Measurements from ENCODE around the gene RNF152.

The RNF152 gene

GRCh38 chr18:61893971-61894750 lies 1.4 kb upstream of the RNF152 start:
- no peak for DNase-seq

GRCh38 chr18:61893309-61893970 lies 633 bp upstream of the RNF152 start:
- no peak for DNase-seq

- no peak for DNase-seq
Observed at GRCh38 chr18:61891894-61892293, 913 bp downstream of the RNF152 start.

GRCh38 chr18:61891271-61891670 lies 1.5 kb downstream of the RNF152 start:
- no peak for DNase-seq

GRCh38 chr18:61890344-61890743 lies 2.5 kb downstream of the RNF152 start:
- DNase-seq, result no peak

- DNase-seq, result no peak
Observed at GRCh38 chr18:61889541-61889940, 3.3 kb downstream of the RNF152 start.

- no peak for DNase-seq
Observed at GRCh38 chr18:61888622-61889021, 4.2 kb downstream of the RNF152 start.

- DNase-seq, result no peak
Observed at GRCh38 chr18:61887838-61888237, 5.0 kb downstream of the RNF152 start.

GRCh38 chr18:61883547-61883946 lies 9.3 kb downstream of the RNF152 start:
- DNase-seq, result no peak

GRCh38 chr18:61882296-61883004 lies 10.4 kb downstream of the RNF152 start:
- DNase-seq, result no peak

GRCh38 chr18:61876899-61877298 lies 15.9 kb downstream of the RNF152 start:
- no peak for DNase-seq

GRCh38 chr18:61870151-61870550 lies 22.7 kb downstream of the RNF152 start:
- DNase-seq, result no peak

GRCh38 chr18:61869636-61870035 lies 23.2 kb downstream of the RNF152 start:
- DNase-seq, result no peak

- DNase-seq, result no peak
Observed at GRCh38 chr18:61865466-61866175, 27.2 kb downstream of the RNF152 start.

- DNase-seq, result no peak
Observed at GRCh38 chr18:61861372-61861771, 31.4 kb downstream of the RNF152 start.

GRCh38 chr18:61860302-61860701 lies 32.5 kb downstream of the RNF152 start:
- DNase-seq, result no peak

GRCh38 chr18:61859113-61859512 lies 33.7 kb downstream of the RNF152 start:
- no peak for DNase-seq

- DNase-seq, result no peak
Observed at GRCh38 chr18:61856678-61857077, 36.1 kb downstream of the RNF152 start.

- no peak for DNase-seq
Observed at GRCh38 chr18:61855449-61856378, 37.1 kb downstream of the RNF152 start.

- DNase-seq, result no peak
Observed at GRCh38 chr18:61854578-61855448, 38.0 kb downstream of the RNF152 start.

GRCh38 chr18:61853855-61854254 lies 39.0 kb downstream of the RNF152 start:
- no peak for DNase-seq
